ENCODE data around the gene TSEN2. TPM values are rescaled to one million over a fixed set of nuclear protein-coding genes. Genes with fewer than 3 reads are reported as not detected.
A peak's percentile ranks its signal among the peaks of the same experiment; 100 is the strongest.
"Not testable (repeated sequence)": the region's sequence is repeated elsewhere in the genome, so short reads cannot be mapped to it uniquely, and the experiment has no call there.

The TSEN2 gene
- total RNA-seq, 1 donor from 2014 or later: 21.3 TPM

DNA sequence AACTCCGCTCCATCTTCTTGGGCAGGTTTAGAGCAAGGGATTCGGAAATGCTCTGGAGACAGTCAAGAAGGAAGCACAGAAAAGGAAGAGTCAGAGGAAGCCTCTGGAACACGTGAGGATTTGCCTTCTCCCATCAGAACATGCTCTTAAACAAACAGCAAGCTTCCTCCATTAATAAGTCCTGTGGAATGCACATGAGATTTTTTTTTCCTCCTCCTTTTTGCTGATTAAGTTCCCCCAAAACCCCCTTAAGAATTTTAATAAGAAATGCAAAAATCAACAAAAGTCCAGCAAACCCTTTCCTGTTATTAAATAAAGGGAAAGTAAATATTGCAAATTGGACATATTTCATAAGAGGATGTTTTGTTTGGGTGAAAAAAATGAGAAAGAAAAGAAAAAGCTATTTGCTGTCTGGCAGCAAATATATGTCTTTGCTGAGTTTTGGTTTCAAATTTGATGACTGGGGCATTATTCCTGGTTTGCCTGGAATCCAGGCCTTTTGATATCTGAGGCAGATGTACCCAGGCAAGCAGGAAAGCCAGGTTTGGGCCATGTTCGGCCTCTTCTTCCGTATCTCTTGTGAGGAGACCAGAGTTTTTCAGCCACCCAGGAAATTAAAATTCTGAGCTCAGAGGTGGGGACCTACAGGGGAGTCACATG lies 7.9 kb upstream of the TSEN2 start:
- no peak overlapping the region for H3K27ac Mint-ChIP-seq
- Histone ChIP-seq H4K20me1 (ENCODE audit: low read depth) (no peaks in the 10 kb centered on the region), H3K4me3 (no peak overlapping the region), H3K9ac (no peak overlapping the region), H3K27ac (no peak overlapping the region), H2AFZ (replicated peaks) (no peak overlapping the region), H3K79me2 (ENCODE audit: low read depth) (no peaks in the 10 kb centered on the region), H3K9me3 (ENCODE audit: low read depth) (no peaks in the 10 kb centered on the region), H3K4me1 (no peaks in the 10 kb centered on the region), H3F3A (ENCODE audit: low read depth) (no peaks in the 10 kb centered on the region), H3K27me3 (no peaks in the 10 kb centered on the region), H3K4me2 (no peak overlapping the region), H3K36me3 (no peaks in the 10 kb centered on the region)
- no peaks in the 10 kb centered on the region for H3K36me3 Mint-ChIP-seq
- TF ChIP-seq EZH2phosphoT487 (IDR thresholded peaks at IDR 0.05) (no peak), EZH2 (IDR thresholded peaks at IDR 0.05) (no peak)
- TF ChIP-seq, protein P1, sequence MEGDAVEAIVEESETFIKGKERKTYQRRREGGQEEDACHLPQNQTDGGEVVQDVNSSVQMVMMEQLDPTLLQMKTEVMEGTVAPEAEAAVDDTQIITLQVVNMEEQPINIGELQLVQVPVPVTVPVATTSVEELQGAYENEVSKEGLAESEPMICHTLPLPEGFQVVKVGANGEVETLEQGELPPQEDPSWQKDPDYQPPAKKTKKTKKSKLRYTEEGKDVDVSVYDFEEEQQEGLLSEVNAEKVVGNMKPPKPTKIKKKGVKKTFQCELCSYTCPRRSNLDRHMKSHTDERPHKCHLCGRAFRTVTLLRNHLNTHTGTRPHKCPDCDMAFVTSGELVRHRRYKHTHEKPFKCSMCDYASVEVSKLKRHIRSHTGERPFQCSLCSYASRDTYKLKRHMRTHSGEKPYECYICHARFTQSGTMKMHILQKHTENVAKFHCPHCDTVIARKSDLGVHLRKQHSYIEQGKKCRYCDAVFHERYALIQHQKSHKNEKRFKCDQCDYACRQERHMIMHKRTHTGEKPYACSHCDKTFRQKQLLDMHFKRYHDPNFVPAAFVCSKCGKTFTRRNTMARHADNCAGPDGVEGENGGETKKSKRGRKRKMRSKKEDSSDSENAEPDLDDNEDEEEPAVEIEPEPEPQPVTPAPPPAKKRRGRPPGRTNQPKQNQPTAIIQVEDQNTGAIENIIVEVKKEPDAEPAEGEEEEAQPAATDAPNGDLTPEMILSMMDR (IDR thresholded peaks at IDR 0.05): no peak
- H3K27me3 Mint-ChIP-seq (ENCODE audit: insufficient read depth, low read depth): peaks cover 3% of the 10 kb centered on the region
- no peaks in the 10 kb centered on the region for H3K9me3 Mint-ChIP-seq
- H3K4me3 Mint-ChIP-seq: no peak overlapping the region
- DNase-seq (ENCODE audit: low spot score): no peak
- no peaks in the 10 kb centered on the region for H3K4me1 Mint-ChIP-seq

GRCh38 chr3:12477256-12477655 lies 7.0 kb upstream of the TSEN2 start:
- no peaks in the 10 kb centered on the region for H3F3A ChIP-seq (ENCODE audit: low read depth)
- H3K27ac ChIP-seq: no peak overlapping the region
- H3K9me3 ChIP-seq (ENCODE audit: low read depth): no peaks in the 10 kb centered on the region
- H3K9me3 Mint-ChIP-seq: no peaks in the 10 kb centered on the region
- H3K4me3 Mint-ChIP-seq: no peak overlapping the region
- no peaks in the 10 kb centered on the region for H3K36me3 Mint-ChIP-seq
- no peak for TF ChIP-seq EZH2phosphoT487 (IDR thresholded peaks at IDR 0.05)
- TF ChIP-seq EZH2 (IDR thresholded peaks at IDR 0.05): no peak
- TF ChIP-seq, protein P1 (IDR thresholded peaks at IDR 0.05): no peak
- peaks cover 3% of the 10 kb centered on the region for H3K27me3 Mint-ChIP-seq (ENCODE audit: insufficient read depth, low read depth)
- H2AFZ ChIP-seq (replicated peaks): no peak overlapping the region
- no peaks in the 10 kb centered on the region for H3K79me2 ChIP-seq (ENCODE audit: low read depth)
- H3K9ac ChIP-seq: no peak overlapping the region
- no peak overlapping the region for H3K4me2 ChIP-seq
- no peaks in the 10 kb centered on the region for H3K27me3 ChIP-seq
- H3K27ac Mint-ChIP-seq: no peak overlapping the region
- no peak overlapping the region for H3K4me3 ChIP-seq
- no peak for DNase-seq (ENCODE audit: low spot score)
- no peaks in the 10 kb centered on the region for H4K20me1 ChIP-seq (ENCODE audit: low read depth)
- H3K4me1 ChIP-seq: no peaks in the 10 kb centered on the region
- H3K36me3 ChIP-seq: no peaks in the 10 kb centered on the region
- no peaks in the 10 kb centered on the region for H3K4me1 Mint-ChIP-seq

DNA sequence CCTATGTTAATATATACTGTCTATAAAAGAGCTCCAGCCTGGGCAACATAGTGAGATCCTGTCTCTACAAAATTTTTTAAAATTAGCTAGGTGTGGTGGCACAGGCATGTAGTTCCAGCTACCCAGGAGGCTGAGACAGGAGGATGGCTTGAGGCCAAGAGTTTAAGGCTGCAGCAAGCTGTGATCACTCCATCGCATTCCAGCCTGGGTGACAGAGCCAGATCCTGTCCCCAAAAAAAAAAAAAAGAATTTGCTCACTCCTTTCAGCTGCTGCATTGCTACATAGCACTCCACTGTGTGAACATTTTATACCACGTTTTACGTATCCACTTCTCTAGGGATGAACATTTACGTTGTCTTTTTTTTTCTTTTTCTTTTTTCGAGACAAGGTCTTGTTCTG lies 6.0 kb upstream of the TSEN2 start:
- H3K79me2 ChIP-seq (ENCODE audit: low read depth): no peaks in the 10 kb centered on the region
- H2AFZ ChIP-seq (replicated peaks): no peak overlapping the region
- no peak overlapping the region for H3K4me2 ChIP-seq
- Mint-ChIP-seq H3K27ac (no peak overlapping the region), H3K4me1 (peaks cover 2% of the 10 kb centered on the region), H3K9me3 (no peaks in the 10 kb centered on the region), H3K36me3 (no peaks in the 10 kb centered on the region), H3K4me3 (no peak overlapping the region), H3K27me3 (ENCODE audit: insufficient read depth, low read depth) (peaks cover 6% of the 10 kb centered on the region)
- H3K27me3 ChIP-seq: no peaks in the 10 kb centered on the region
- TF ChIP-seq EZH2phosphoT487 (IDR thresholded peaks at IDR 0.05) (no peak), EZH2 (IDR thresholded peaks at IDR 0.05) (no peak)
- TF ChIP-seq, protein P1 (IDR thresholded peaks at IDR 0.05): no peak
- H3K9me3 ChIP-seq (ENCODE audit: low read depth): no peaks in the 10 kb centered on the region
- no peak for DNase-seq (ENCODE audit: low spot score)
- no peaks in the 10 kb centered on the region for H3K4me1 ChIP-seq
- no peak overlapping the region for H3K4me3 ChIP-seq
- H4K20me1 ChIP-seq (ENCODE audit: low read depth): no peaks in the 10 kb centered on the region
- no peak overlapping the region for H3K27ac ChIP-seq
- no peaks in the 10 kb centered on the region for H3K36me3 ChIP-seq
- H3F3A ChIP-seq (ENCODE audit: low read depth): no peaks in the 10 kb centered on the region
- H3K9ac ChIP-seq: no peak overlapping the region

- not testable (repeated sequence) for H3K4me3 ChIP-seq; H4K20me1 ChIP-seq (ENCODE audit: low read depth); H3K4me1 ChIP-seq; H3K27ac Mint-ChIP-seq; H3K9me3 Mint-ChIP-seq; H3K36me3 Mint-ChIP-seq; H3K27me3 ChIP-seq; H3K36me3 ChIP-seq; H3K27ac ChIP-seq; H3K4me1 Mint-ChIP-seq; DNase-seq (ENCODE audit: low spot score); H3K4me3 Mint-ChIP-seq; H3K9ac ChIP-seq; H3F3A ChIP-seq (ENCODE audit: low read depth); H3K27me3 Mint-ChIP-seq (ENCODE audit: insufficient read depth, low read depth); H3K9me3 ChIP-seq (ENCODE audit: low read depth); H3K4me2 ChIP-seq; H3K79me2 ChIP-seq (ENCODE audit: low read depth)
- H2AFZ ChIP-seq (replicated peaks): peak overlapping the region; percentile 78
These were observed 5.1 kb upstream of the TSEN2 start for GRCh38 chr3:12479198-12479597.
